SK-N-SH (cell line): ENCODE data around the gene MOB1A. TPM values are rescaled to one million over a fixed set of nuclear protein-coding genes. Genes with fewer than 3 reads are reported as not detected.

ENCODE experiments used
- CTCF ChIA-PET: fragments of 300-600, 350-600 bp; formaldehyde crosslinking; extraction: SDS; loops from one replicate; lab custom pipeline; 2021; lab: Yijun Ruan, JAX
- POLR2A ChIA-PET: fragments of 350-600 bp; sonication (Branson Sonifier 250); formaldehyde crosslinking; extraction: SDS; loops from one replicate; lab custom pipeline; 2020; ENCODE audit warnings: antibody characterized with exemption, inconsistent platforms; lab: Yijun Ruan, JAX
- DNase-seq: peaks from one replicate; pipeline ENCODE4 v3.0.0; 2012
- H2AFZ ChIP-seq: fragments of 200-600 bp; sonication (generic); 2 replicates; pipeline ENCODE4 v1.8.1; 2016; ENCODE audit warnings: antibody characterized with exemption, mild to moderate bottlenecking, low read depth
- H3F3A ChIP-seq: fragments of 200-600 bp; sonication (generic); replicated peaks from 2 replicates; pipeline ENCODE3; 2016; ENCODE audit warnings: antibody characterized with exemption, mild to moderate bottlenecking; ENCODE audit not compliant: insufficient read depth
- H3K27ac ChIP-seq, 2 experiments: fragments of 200-500 bp in 1 of 2; fragments of 200-600 bp in 1 of 2; sonication (Bioruptor generic) in 1 of 2; sonication (generic), shearing (Covaris generic) in 1 of 2; 2 replicates each; pipeline versions ENCODE4 v1.5.1 to v1.6.1; 2014 to 2016; ENCODE audit warnings: low read depth in 2 of 2, inconsistent platforms in 1 of 2, low read length in 1 of 2, mild to moderate bottlenecking in 1 of 2, mixed read lengths in 1 of 2
- H3K27me3 ChIP-seq: fragments of 200-600 bp; sonication (generic), shearing (Covaris generic); 2 replicates; pipeline ENCODE4 v1.6.1; 2016; ENCODE audit warnings: mixed run types; ENCODE audit not compliant: insufficient read depth
- H3K36me3 ChIP-seq, 2 experiments: fragments of 200-500 bp in 1 of 2; fragments of 200-600 bp in 1 of 2; sonication (Bioruptor generic) in 1 of 2; sonication (generic) in 1 of 2; replicated peaks in 1 of 2; 2 replicates each; pipeline versions ENCODE3 to v1.5.1; 2014 to 2016; ENCODE audit warnings: low read length in 1 of 2, mild to moderate bottlenecking in 1 of 2; ENCODE audit not compliant: insufficient read depth in 2 of 2, control insufficient read depth in 1 of 2
- H3K4me1 ChIP-seq, 2 experiments: fragments of 200-500 bp in 1 of 2; fragments of 200-600 bp in 1 of 2; sonication (Bioruptor generic) in 1 of 2; sonication (generic), shearing (Covaris generic) in 1 of 2; 2 replicates each; pipeline versions ENCODE4 v1.5.1 to v1.6.1; 2014 to 2016; ENCODE audit warnings: low read depth in 1 of 2, low read length in 1 of 2, mixed run types in 1 of 2; ENCODE audit not compliant: insufficient read depth in 2 of 2, control insufficient read depth in 1 of 2
- H3K4me2 ChIP-seq: fragments of 200-600 bp; sonication (generic), shearing (Covaris generic); 2 replicates; pipeline ENCODE4 v1.6.1; 2017; ENCODE audit warnings: mixed run types
- H3K4me3 ChIP-seq, 2 experiments: fragments of 200-500 bp in 1 of 2; fragments of 200-600 bp in 1 of 2; sonication (Bioruptor generic) in 1 of 2; sonication (generic), shearing (Covaris generic) in 1 of 2; 2 replicates each; pipeline versions ENCODE4 v1.5.1 to v1.8.1; 2014 to 2016; ENCODE audit warnings: low read depth in 2 of 2, inconsistent platforms in 1 of 2, low read length in 1 of 2, mild to moderate bottlenecking in 1 of 2, mixed read lengths in 1 of 2, moderate library complexity in 1 of 2
- H3K79me2 ChIP-seq: fragments of 200-600 bp; sonication (generic); 2 replicates; pipeline ENCODE4 v1.8.1; 2017; ENCODE audit warnings: mild to moderate bottlenecking; ENCODE audit not compliant: insufficient read depth
- H3K9ac ChIP-seq: fragments of 200-600 bp; sonication (generic); 2 replicates; pipeline ENCODE4 v1.6.1; 2017; ENCODE audit warnings: mixed run types
- H3K9me2 ChIP-seq: fragments of 200-600 bp; sonication (generic); 2 replicates; pipeline ENCODE4 v1.6.1; 2017; ENCODE audit warnings: mixed run types
- H3K9me3 ChIP-seq: fragments of 200-600 bp; sonication (generic); 2 replicates; pipeline ENCODE4 v1.6.1; 2017; ENCODE audit warnings: mixed run types, mild to moderate bottlenecking, moderate library complexity
- H4K20me1 ChIP-seq: fragments of 200-600 bp; sonication (generic); 2 replicates; pipeline ENCODE4 v1.6.1; 2017; ENCODE audit warnings: mild to moderate bottlenecking, mixed run types; ENCODE audit not compliant: insufficient read depth
- CHD2 ChIP-seq: fragments of 150-350 bp; IDR thresholded peaks from 2 replicates; pipeline ENCODE4 v1.6.1; 2018; ENCODE audit warnings: low read length; ENCODE audit not compliant: partially characterized antibody
- EP300 ChIP-seq, 2 experiments: IDR thresholded peaks; 2 replicates each; pipeline versions ENCODE4 v1.4.0 to v1.6.1; 2012; ENCODE audit warnings: borderline replicate concordance in 1 of 2, low read depth in 1 of 2, low read length in 1 of 2
- FOSL2 ChIP-seq: IDR thresholded peaks from 2 replicates; pipeline ENCODE4 v1.4.0; 2012; ENCODE audit warnings: low read depth, mild to moderate bottlenecking, moderate library complexity, borderline replicate concordance
- GATA2 ChIP-seq: sonication (generic); formaldehyde crosslinking; IDR thresholded peaks from 2 replicates; pipeline ENCODE4 v1.5.0; 2020; ENCODE audit warnings: mild to moderate bottlenecking, missing genetic modification reagents
- MXI1 ChIP-seq: IDR thresholded peaks from 2 replicates; pipeline ENCODE4 v1.6.1; 2012; ENCODE audit warnings: mild to moderate bottlenecking, low read depth, low read length, improper control_type of control experiment
- NFIC ChIP-seq: IDR thresholded peaks from 2 replicates; pipeline ENCODE4 v1.4.0; 2012; ENCODE audit warnings: borderline replicate concordance
- NRF1 ChIP-seq: IDR thresholded peaks from 2 replicates; pipeline ENCODE4 v1.6.1; 2012; ENCODE audit warnings: low read depth, mild to moderate bottlenecking, low read length
- RAD21 ChIP-seq: IDR thresholded peaks from 2 replicates; pipeline ENCODE4 v1.6.1; 2012; ENCODE audit warnings: mild to moderate bottlenecking, low read length
- RFX5 ChIP-seq: IDR thresholded peaks from 2 replicates; pipeline ENCODE4 v1.6.1; 2012; ENCODE audit warnings: mild to moderate bottlenecking, improper control_type of control experiment, low read length
- RXRA ChIP-seq: IDR thresholded peaks from 2 replicates; pipeline ENCODE4 v1.4.0; 2012; ENCODE audit warnings: low read depth, mild to moderate bottlenecking, borderline replicate concordance
- SIN3A ChIP-seq: IDR thresholded peaks from 2 replicates; pipeline ENCODE4 v1.6.1; 2012; ENCODE audit warnings: low read depth, mild to moderate bottlenecking, low read length, moderate library complexity, borderline replicate concordance
- TAF1 ChIP-seq: IDR thresholded peaks from 2 replicates; pipeline ENCODE4 v1.6.1; 2012; ENCODE audit warnings: low read depth, mild to moderate bottlenecking, low read length, moderate library complexity, borderline replicate concordance
- TEAD4 ChIP-seq: IDR thresholded peaks from 2 replicates; pipeline ENCODE4 v1.4.0; 2012; ENCODE audit warnings: mild to moderate bottlenecking, borderline replicate concordance; ENCODE audit not compliant: insufficient read depth
- WGBS: methylation state at CpG from one replicate; pipeline ENCODE4 v1.1.6; 2017; ENCODE audit warnings: low lambda C conversion rate; 5-methylcytosine and 5-hydroxymethylcytosine counted together
- polyA plus RNA-seq, 3 experiments: library from polyadenylated mRNA; depleted of rRNA; stranded (reverse); fragments of >200 nt; gene quantifications; 2 replicates each; pipeline ENCODE4 v1.2.3, GENCODE V29; 2012
- TF ChIP-seq, protein P1 (sequence below): IDR thresholded peaks from 2 replicates; pipeline ENCODE4 v1.4.0; 2012; ENCODE audit warnings: low read depth
- TF ChIP-seq, protein P2 (sequence below): IDR thresholded peaks from 2 replicates; pipeline ENCODE4 v1.4.0; 2012; ENCODE audit warnings: low read depth, borderline replicate concordance
- TF ChIP-seq, protein P3 (sequence below): IDR thresholded peaks from 2 replicates; pipeline ENCODE4; 2012
- TF ChIP-seq, protein P4 (sequence below): IDR thresholded peaks from 2 replicates; pipeline ENCODE4 v1.4.0; 2012; ENCODE audit warnings: low read depth, borderline replicate concordance
- TF ChIP-seq, protein P5 (sequence below): fragments of 200-600 bp; sonication (generic); IDR thresholded peaks from 2 replicates; pipeline ENCODE4 v1.6.1; 2017; ENCODE audit warnings: antibody characterized with exemption, mild to moderate bottlenecking, moderate library complexity

MOB1A gene
- polyA plus RNA-seq, 1 of the 3 experiments (the other 2 are of a cell fraction), result 15.3 TPM

DNA sequence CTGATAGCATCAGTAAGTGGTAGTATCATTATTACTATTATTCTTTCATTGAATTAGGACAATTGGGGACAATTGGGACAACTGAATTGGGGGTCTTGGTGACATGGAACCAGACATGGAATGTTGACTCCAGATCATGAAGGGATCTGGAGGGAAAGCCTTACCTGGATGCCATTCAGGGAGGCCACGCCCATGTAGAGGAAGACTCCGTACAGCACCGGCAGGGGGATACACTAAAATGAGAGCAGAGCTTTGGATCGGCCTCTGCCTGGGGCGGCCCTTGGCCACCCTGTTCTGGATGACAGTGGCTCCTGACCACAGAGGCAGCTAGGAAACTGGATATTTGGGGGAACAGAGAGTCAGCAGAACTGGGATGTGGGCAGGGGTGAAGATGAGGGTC lies 49.0 kb upstream of the MOB1A start:
- no peaks in the 10 kb centered on the region for H4K20me1 ChIP-seq
- H3K9me2 ChIP-seq, result no peaks in the 10 kb centered on the region
- peaks cover 5% of the 10 kb centered on the region for H3F3A ChIP-seq
- 91% methylated on average over 5 of the region's 5 CpGs for WGBS
- H3K4me2 ChIP-seq, result no peak overlapping the region
- H3K4me3 ChIP-seq, result no peak overlapping the region
- no peak for DNase-seq
- no peaks in the 10 kb centered on the region for H3K27me3 ChIP-seq
- ChIA-PET POLR2A (no interaction called here), CTCF (interaction anchor here (0.9 to 1.2 kb wide), 2 partner anchors 14 to 107 kb away, joined by 3 to 5 read pairs; no protein-coding TSS in a partner anchor)
- no peaks in the 10 kb centered on the region for H3K36me3 ChIP-seq
- H3K27ac ChIP-seq, result no peak overlapping the region
- no peaks in the 10 kb centered on the region; a peak in 1 of 4 replicates for H3K4me1 ChIP-seq
- no peak for TF ChIP-seq RXRA
- TF ChIP-seq EP300 (IDR thresholded peaks at IDR 0.05; ENCODE audit: borderline replicate concordance in 1 of 2, low read depth in 1 of 2, low read length in 1 of 2), result no peak
- TF ChIP-seq NRF1, result no peak
- TF ChIP-seq NFIC, result no peak
- TF ChIP-seq, protein P1, sequence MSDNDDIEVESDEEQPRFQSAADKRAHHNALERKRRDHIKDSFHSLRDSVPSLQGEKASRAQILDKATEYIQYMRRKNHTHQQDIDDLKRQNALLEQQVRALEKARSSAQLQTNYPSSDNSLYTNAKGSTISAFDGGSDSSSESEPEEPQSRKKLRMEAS, result no peak
- TF ChIP-seq FOSL2, result no peak
- TF ChIP-seq, protein P2, sequence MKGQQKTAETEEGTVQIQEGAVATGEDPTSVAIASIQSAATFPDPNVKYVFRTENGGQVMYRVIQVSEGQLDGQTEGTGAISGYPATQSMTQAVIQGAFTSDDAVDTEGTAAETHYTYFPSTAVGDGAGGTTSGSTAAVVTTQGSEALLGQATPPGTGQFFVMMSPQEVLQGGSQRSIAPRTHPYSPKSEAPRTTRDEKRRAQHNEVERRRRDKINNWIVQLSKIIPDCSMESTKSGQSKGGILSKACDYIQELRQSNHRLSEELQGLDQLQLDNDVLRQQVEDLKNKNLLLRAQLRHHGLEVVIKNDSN, result no peak
- TF ChIP-seq, protein P3, sequence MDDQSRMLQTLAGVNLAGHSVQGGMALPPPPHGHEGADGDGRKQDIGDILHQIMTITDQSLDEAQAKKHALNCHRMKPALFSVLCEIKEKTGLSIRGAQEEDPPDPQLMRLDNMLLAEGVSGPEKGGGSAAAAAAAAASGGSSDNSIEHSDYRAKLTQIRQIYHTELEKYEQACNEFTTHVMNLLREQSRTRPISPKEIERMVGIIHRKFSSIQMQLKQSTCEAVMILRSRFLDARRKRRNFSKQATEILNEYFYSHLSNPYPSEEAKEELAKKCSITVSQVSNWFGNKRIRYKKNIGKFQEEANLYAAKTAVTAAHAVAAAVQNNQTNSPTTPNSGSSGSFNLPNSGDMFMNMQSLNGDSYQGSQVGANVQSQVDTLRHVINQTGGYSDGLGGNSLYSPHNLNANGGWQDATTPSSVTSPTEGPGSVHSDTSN, result no peak
- H3K9ac ChIP-seq, result no peak overlapping the region
- no peaks in the 10 kb centered on the region for H3K79me2 ChIP-seq
- H3K9me3 ChIP-seq, result no peaks in the 10 kb centered on the region
- no peak overlapping the region for H2AFZ ChIP-seq

DNA sequence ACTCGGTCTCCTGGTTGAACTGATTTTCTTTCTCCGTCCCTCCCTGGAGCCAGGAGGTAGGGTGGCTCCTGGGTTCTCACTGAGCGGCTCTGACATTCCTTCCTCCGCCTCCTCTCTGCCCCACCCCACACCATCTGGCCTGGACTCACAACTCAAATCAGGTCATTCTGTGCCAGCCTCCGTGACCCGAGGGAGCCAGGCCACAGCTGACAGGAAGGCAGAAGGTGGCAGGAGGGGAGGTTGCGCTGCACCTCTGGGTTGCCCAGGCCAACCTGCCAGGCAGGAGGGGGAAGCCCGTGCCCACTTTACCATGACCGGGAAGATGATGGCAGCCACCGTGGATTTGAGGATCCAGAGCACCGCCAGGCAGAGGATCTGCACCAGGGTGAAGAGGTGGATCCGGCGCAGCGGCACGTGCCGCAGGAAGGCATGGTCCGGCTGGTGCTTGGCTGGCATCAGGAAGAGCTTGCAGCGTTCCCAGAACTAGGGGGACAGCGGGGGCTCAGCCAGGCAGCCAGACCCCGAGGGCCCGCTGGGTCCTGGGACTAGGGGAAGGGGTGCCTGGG lies 48.1 kb upstream of the MOB1A start:
- Histone ChIP-seq H3K4me1 (no peaks in the 10 kb centered on the region; a peak in 1 of 4 replicates), H3K27ac (no peak overlapping the region), H2AFZ (no peak overlapping the region), H3K9me2 (no peaks in the 10 kb centered on the region), H4K20me1 (no peaks in the 10 kb centered on the region), H3K36me3 (no peaks in the 10 kb centered on the region), H3K9me3 (no peaks in the 10 kb centered on the region), H3K27me3 (no peaks in the 10 kb centered on the region), H3K4me3 (no peak overlapping the region), H3K4me2 (no peak overlapping the region), H3K9ac (no peak overlapping the region), H3F3A (peaks cover 8% of the 10 kb centered on the region), H3K79me2 (no peaks in the 10 kb centered on the region)
- ChIA-PET CTCF (interaction anchor here (1.0 to 1.2 kb wide), 3 partner anchors 15 to 28 kb away, joined by 3 read pairs; no protein-coding TSS in a partner anchor), POLR2A (interaction anchor here (1.0 kb wide), 1 partner anchor 282 kb away, joined by 4 read pairs; no protein-coding TSS in a partner anchor)
- WGBS, result 90% methylated on average over 7 of the region's 21 CpGs
- no peak for DNase-seq
- TF ChIP-seq RFX5 (no peak), NRF1 (no peak), RXRA (no peak), TAF1 (no peak), TEAD4 (no peak), EP300 (IDR thresholded peaks at IDR 0.05; ENCODE audit: borderline replicate concordance in 1 of 2, low read depth in 1 of 2, low read length in 1 of 2) (no peak), RAD21 (no peak), MXI1 (no peak), SIN3A (no peak), GATA2 (CRISPR knock-in tag) (no peak), CHD2 (no peak)
- TF ChIP-seq, protein P1, result no peak
- TF ChIP-seq, protein P4, sequence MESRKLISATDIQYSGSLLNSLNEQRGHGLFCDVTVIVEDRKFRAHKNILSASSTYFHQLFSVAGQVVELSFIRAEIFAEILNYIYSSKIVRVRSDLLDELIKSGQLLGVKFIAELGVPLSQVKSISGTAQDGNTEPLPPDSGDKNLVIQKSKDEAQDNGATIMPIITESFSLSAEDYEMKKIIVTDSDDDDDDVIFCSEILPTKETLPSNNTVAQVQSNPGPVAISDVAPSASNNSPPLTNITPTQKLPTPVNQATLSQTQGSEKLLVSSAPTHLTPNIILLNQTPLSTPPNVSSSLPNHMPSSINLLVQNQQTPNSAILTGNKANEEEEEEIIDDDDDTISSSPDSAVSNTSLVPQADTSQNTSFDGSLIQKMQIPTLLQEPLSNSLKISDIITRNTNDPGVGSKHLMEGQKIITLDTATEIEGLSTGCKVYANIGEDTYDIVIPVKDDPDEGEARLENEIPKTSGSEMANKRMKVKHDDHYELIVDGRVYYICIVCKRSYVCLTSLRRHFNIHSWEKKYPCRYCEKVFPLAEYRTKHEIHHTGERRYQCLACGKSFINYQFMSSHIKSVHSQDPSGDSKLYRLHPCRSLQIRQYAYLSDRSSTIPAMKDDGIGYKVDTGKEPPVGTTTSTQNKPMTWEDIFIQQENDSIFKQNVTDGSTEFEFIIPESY, result no peak
- TF ChIP-seq, protein P2, result no peak
- TF ChIP-seq, protein P5, sequence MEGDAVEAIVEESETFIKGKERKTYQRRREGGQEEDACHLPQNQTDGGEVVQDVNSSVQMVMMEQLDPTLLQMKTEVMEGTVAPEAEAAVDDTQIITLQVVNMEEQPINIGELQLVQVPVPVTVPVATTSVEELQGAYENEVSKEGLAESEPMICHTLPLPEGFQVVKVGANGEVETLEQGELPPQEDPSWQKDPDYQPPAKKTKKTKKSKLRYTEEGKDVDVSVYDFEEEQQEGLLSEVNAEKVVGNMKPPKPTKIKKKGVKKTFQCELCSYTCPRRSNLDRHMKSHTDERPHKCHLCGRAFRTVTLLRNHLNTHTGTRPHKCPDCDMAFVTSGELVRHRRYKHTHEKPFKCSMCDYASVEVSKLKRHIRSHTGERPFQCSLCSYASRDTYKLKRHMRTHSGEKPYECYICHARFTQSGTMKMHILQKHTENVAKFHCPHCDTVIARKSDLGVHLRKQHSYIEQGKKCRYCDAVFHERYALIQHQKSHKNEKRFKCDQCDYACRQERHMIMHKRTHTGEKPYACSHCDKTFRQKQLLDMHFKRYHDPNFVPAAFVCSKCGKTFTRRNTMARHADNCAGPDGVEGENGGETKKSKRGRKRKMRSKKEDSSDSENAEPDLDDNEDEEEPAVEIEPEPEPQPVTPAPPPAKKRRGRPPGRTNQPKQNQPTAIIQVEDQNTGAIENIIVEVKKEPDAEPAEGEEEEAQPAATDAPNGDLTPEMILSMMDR, result no peak
